Effector memory CD4-positive, alpha-beta T cell (primary cell): ENCODE measurements around the gene HDC.

Experiments used
- DNase-seq, 3 donors: peaks; one replicate each; pipeline ENCODE4 v3.0.0-alpha.2; 2020
- H3K27ac ChIP-seq: 2 replicates; pipeline ENCODE4 v1.7.0; 2013; ENCODE audit warnings: mild to moderate bottlenecking, low read length, moderate library complexity; ENCODE audit not compliant: insufficient read depth, poor library complexity, severe bottlenecking
- H3K27me3 ChIP-seq: replicated peaks from 2 replicates; pipeline ENCODE4 v1.7.0; 2013; ENCODE audit warnings: mild to moderate bottlenecking, low read length; ENCODE audit not compliant: insufficient read depth, control insufficient read depth, poor library complexity, severe bottlenecking
- H3K36me3 ChIP-seq: 2 replicates; pipeline ENCODE4 v1.7.0; 2013; ENCODE audit warnings: mild to moderate bottlenecking, low read length, moderate library complexity; ENCODE audit not compliant: control insufficient read depth, insufficient read depth
- H3K4me1 ChIP-seq: 2 replicates; pipeline ENCODE4 v1.7.0; 2013; ENCODE audit warnings: low read length, mild to moderate bottlenecking; ENCODE audit not compliant: control insufficient read depth, insufficient read depth, poor library complexity, severe bottlenecking
- H3K4me3 ChIP-seq: 2 replicates; pipeline ENCODE4 v1.7.0; 2013; ENCODE audit warnings: low read length, low read depth, mild to moderate bottlenecking; ENCODE audit not compliant: insufficient read depth, poor library complexity, severe bottlenecking
- H3K9me3 ChIP-seq: 2 replicates; pipeline ENCODE4 v1.7.0; 2013; ENCODE audit warnings: mild to moderate bottlenecking, low read length, moderate library complexity; ENCODE audit not compliant: control insufficient read depth

HDC gene

GRCh38 chr15:50229336-50229735, 36.2 kb downstream of the HDC start:
- Histone ChIP-seq H3K27me3 (no peaks in the 10 kb centered on the region), H3K9me3 (no peaks in the 10 kb centered on the region), H3K36me3 (no peaks in the 10 kb centered on the region), H3K27ac (no peak overlapping the region), H3K4me3 (no peak overlapping the region), H3K4me1 (no peaks in the 10 kb centered on the region)
- no peak for DNase-seq

DNA sequence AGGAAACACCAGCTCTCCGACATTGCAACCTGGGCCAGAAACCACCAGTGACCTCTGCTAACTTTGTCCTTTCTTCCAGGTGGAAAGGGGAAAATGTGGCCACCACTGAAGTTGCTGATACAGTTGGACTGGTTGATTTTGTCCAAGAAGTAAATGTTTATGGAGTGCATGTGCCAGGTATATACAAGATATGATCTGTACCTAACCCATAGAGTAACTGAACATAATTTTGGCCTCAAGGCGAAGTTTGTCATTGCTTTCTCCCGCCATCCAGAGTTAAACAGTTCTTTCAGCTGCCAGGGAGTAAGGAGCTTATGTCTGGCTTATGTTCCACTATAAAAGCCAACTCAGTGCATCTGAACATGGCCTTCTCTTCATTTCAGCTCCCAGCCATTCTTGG, 36.7 kb downstream of the HDC start:
- Histone ChIP-seq H3K4me3 (no peak overlapping the region), H3K27me3 (no peaks in the 10 kb centered on the region), H3K27ac (no peak overlapping the region), H3K9me3 (no peaks in the 10 kb centered on the region), H3K36me3 (no peaks in the 10 kb centered on the region), H3K4me1 (no peaks in the 10 kb centered on the region)
- DNase-seq = no peak

DNA sequence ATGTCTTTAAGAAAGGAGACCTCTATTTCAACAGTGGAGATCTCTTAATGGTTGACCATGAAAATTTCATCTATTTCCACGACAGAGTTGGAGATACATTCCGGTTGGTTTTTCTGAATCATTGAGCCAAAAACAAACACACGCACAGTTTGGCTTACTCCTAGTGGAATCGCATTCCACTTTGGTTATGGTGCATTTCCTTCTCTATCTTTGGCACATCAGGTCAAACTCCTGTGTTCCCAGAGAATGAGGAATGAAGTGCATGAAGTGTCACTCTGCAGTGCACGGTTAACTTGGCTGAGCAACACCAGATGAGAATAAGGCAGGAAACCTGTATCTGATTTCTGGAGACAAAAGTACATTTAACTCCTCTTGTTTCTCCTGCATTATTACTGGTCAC, 38.5 kb downstream of the HDC start:
- no peaks in the 10 kb centered on the region for H3K4me1 ChIP-seq
- DNase-seq = no peak
- no peaks in the 10 kb centered on the region for H3K9me3 ChIP-seq
- H3K27ac ChIP-seq = no peak overlapping the region
- H3K4me3 ChIP-seq = no peak overlapping the region
- no peaks in the 10 kb centered on the region for H3K36me3 ChIP-seq
- H3K27me3 ChIP-seq = no peaks in the 10 kb centered on the region

- Histone ChIP-seq H3K9me3 (no peaks in the 10 kb centered on the region), H3K36me3 (no peaks in the 10 kb centered on the region), H3K4me3 (no peak overlapping the region), H3K4me1 (no peaks in the 10 kb centered on the region), H3K27me3 (no peaks in the 10 kb centered on the region), H3K27ac (no peak overlapping the region)
- DNase-seq = no peak
These were observed 39.6 kb downstream of the HDC start for GRCh38 chr15:50225938-50226337.

DNA sequence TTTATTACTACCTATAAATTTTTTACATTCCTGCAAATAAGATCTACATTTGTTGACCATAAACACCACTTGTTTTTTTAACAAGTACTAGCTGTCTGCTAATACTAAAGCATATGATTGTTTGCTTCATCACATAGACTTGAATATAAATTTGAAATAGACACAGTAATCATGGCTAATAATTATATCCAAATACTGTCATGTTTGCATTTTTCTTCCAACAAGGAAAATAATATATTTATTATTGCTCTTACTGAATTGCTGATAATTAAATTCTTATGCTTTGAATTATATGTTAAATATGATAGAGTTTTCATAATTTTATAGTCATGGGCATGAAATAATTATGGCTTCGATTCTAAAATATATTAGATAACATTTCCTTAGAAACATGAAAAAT, 40.5 kb downstream of the HDC start:
- Histone ChIP-seq H3K4me3 (no peak overlapping the region), H3K27me3 (no peaks in the 10 kb centered on the region), H3K36me3 (no peaks in the 10 kb centered on the region), H3K4me1 (no peaks in the 10 kb centered on the region), H3K27ac (no peak overlapping the region), H3K9me3 (no peaks in the 10 kb centered on the region)
- no peak for DNase-seq

DNA sequence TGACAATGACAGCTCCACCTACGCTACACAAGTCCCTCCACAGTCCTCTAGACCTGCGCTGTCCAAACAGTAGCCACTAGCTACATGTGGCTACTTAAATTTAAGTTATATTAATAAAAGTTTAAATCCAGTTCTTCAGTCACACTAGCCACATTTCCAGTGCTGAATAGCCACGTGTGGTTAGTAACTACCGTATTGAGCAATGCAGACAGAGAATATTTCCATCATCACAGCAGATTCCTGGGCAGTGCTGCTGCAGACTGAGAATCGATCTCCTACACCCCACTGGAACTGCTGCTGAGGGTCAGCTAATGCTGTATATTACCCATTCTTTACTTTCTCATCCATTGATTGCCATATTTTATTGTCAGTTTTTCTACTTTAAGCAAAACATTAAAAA, 40.9 kb downstream of the HDC start:
- H3K27ac ChIP-seq = no peak overlapping the region
- H3K27me3 ChIP-seq = no peaks in the 10 kb centered on the region
- no peaks in the 10 kb centered on the region for H3K4me1 ChIP-seq
- no peaks in the 10 kb centered on the region for H3K9me3 ChIP-seq
- no peak overlapping the region for H3K4me3 ChIP-seq
- H3K36me3 ChIP-seq = no peaks in the 10 kb centered on the region
- no peak for DNase-seq

- no peaks in the 10 kb centered on the region for H3K9me3 ChIP-seq
- H3K27me3 ChIP-seq = no peaks in the 10 kb centered on the region
- no peak overlapping the region for H3K4me3 ChIP-seq
- no peaks in the 10 kb centered on the region for H3K4me1 ChIP-seq
- H3K36me3 ChIP-seq = no peaks in the 10 kb centered on the region
- DNase-seq = no peak
- H3K27ac ChIP-seq = no peak overlapping the region
These were observed 43.3 kb downstream of the HDC start for GRCh38 chr15:50222181-50222580.

GRCh38 chr15:50219820-50220219, 45.7 kb downstream of the HDC start:
- DNase-seq = no peak
- Histone ChIP-seq H3K27ac (no peak overlapping the region), H3K36me3 (no peaks in the 10 kb centered on the region), H3K4me3 (no peak overlapping the region), H3K9me3 (no peaks in the 10 kb centered on the region), H3K4me1 (no peaks in the 10 kb centered on the region), H3K27me3 (no peaks in the 10 kb centered on the region)

DNA sequence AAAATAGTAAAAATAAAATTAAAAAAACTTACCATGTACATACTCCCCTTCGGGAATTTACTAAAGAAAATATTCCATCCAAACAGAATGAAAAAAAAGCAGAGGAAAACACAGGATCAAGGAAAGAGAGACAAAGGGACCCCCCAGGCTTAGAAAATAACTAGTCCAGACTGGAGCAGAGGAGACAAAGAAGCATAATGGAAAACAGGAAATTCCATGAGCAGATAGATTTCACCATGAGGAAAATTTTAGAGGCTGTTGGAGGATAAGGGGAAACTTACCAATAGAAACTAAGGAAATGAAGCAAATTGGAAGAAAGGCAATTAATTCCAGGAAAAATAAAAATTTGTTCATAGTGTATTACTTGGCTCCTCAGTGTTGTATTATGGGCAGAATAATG, 46.8 kb downstream of the HDC start:
- H3K4me3 ChIP-seq = no peak overlapping the region
- H3K27me3 ChIP-seq = no peaks in the 10 kb centered on the region
- no peaks in the 10 kb centered on the region for H3K9me3 ChIP-seq
- no peaks in the 10 kb centered on the region for H3K36me3 ChIP-seq
- no peak overlapping the region for H3K27ac ChIP-seq
- DNase-seq = no peak
- H3K4me1 ChIP-seq = no peaks in the 10 kb centered on the region

GRCh38 chr15:50218291-50218690, 47.2 kb downstream of the HDC start:
- Histone ChIP-seq H3K36me3 (no peaks in the 10 kb centered on the region), H3K27me3 (no peaks in the 10 kb centered on the region), H3K4me1 (no peaks in the 10 kb centered on the region), H3K4me3 (no peak overlapping the region), H3K27ac (no peak overlapping the region), H3K9me3 (no peaks in the 10 kb centered on the region)
- no peak for DNase-seq
